ENCODE data around the gene RDH5.

- TF ChIP-seq CTCF (IDR thresholded peaks at IDR 0.05) (no peak), POLR2A (IDR thresholded peaks at IDR 0.05; ENCODE audit: low read depth) (no peak), EP300 (IDR thresholded peaks at IDR 0.05) (no peak), POLR2AphosphoS5 (IDR thresholded peaks at IDR 0.05) (no peak)
These were observed 20.6 kb upstream of the RDH5 start for GRCh38 chr12:55699471-55700055.
